HG02852 (cell line): ENCODE data around the gene TP53I13.

ENCODE experiments used
- ATAC-seq: cut with Tn5 transposase; IDR thresholded peaks from one replicate; pipeline ENCODE4 v1.9.1; 2021; ENCODE audit warnings: mild to moderate bottlenecking, moderate library complexity; ENCODE audit not compliant: unreplicated experiment

TP53I13 gene

GRCh38 chr17:29566473-29567303 lies 1.8 kb upstream of the TP53I13 start, which contains the start of gene ABHD15:
ABHD15 (minus strand) TSS chr17:29567037; CDS start chr17:29566966, 71 bp downstream.
- ATAC-seq = no peak

GRCh38 chr17:29567304-29567553 lies 1.3 kb upstream of the TP53I13 start:
- no peak for ATAC-seq

- peak; percentile 33 for ATAC-seq
Measured at GRCh38 chr17:29567554-29568330, 759 bp upstream of the TP53I13 start.

- ATAC-seq = no peak
Measured at GRCh38 chr17:29569245-29569950, 897 bp downstream of the TP53I13 start.

- no peak for ATAC-seq
Measured at GRCh38 chr17:29570521-29570920, 2.0 kb downstream of the TP53I13 start.

- ATAC-seq = no peak
Measured at GRCh38 chr17:29571486-29571882, 3.0 kb downstream of the TP53I13 start.

GRCh38 chr17:29571883-29572681 lies 3.6 kb downstream of the TP53I13 start:
- no peak for ATAC-seq

- no peak for ATAC-seq
Measured at GRCh38 chr17:29572691-29573557, 4.4 kb downstream of the TP53I13 start.

GRCh38 chr17:29573558-29573869 lies 5.0 kb downstream of the TP53I13 start:
- ATAC-seq = no peak

- ATAC-seq = no peak
Measured at GRCh38 chr17:29573871-29574731, 5.6 kb downstream of the TP53I13 start.

- ATAC-seq = no peak
Measured at GRCh38 chr17:29574732-29575510, 6.4 kb downstream of the TP53I13 start.

GRCh38 chr17:29575511-29576213 lies 7.2 kb downstream of the TP53I13 start:
- ATAC-seq = no peak

GRCh38 chr17:29576214-29577000 lies 7.9 kb downstream of the TP53I13 start:
- no peak for ATAC-seq

GRCh38 chr17:29577001-29577370 lies 8.5 kb downstream of the TP53I13 start:
- ATAC-seq = no peak

- ATAC-seq = no peak
Measured at GRCh38 chr17:29577385-29578211, 9.1 kb downstream of the TP53I13 start.
